GM18870 (cell line): ENCODE data around the gene MAGI3.
"Not testable (repeated sequence)": the region's sequence is repeated elsewhere in the genome, so short reads cannot be mapped to it uniquely, and the experiment has no call there.

Source experiments
- ATAC-seq: cut with Tn5 transposase; IDR thresholded peaks from one replicate; pipeline ENCODE4 v1.9.1; 2021; ENCODE audit warnings: moderate library complexity; ENCODE audit not compliant: unreplicated experiment

MAGI3 gene

DNA sequence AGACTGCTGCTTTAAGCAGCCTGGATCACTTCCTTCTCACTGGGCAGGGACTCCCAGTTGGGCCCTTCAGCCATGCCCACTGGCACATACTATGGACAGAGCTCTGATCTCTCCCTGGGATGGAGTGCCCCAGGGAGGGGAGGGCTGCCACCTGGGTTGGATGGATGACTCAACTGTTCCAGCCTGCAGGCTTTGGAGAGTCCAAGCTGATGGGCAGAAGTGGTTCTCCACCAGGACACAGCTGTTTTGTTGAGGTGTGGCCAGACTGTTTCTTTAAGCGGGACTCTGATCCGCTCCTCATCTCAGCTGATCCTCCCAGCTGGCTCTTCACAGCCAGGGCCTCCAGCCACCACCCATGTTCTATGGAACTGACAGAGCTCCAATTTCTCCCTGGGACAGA, 166.9 kb downstream of the MAGI3 start:
- ATAC-seq, result no peak

- ATAC-seq, result no peak
These were observed 175.3 kb downstream of the MAGI3 start for GRCh38 chr1:113565621-113566020.

DNA sequence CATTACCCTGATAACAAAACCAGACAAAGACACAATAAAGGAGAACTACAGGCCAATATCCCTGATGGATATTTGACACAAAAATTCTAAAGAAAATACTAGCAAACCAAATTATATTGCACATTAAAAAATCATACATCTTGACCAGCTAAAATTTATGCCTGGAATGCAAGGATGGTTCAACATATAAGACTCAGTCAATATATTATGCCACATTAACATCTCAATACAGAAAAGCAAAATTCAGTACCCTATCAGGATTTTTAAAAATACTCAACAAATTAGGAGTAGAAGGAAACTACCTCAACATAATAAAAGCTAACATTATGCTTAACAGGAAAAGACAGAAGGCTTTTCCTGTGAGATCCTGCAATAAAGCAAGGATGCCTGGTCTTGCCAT, 177.1 kb downstream of the MAGI3 start:
- ATAC-seq, result no peak

DNA sequence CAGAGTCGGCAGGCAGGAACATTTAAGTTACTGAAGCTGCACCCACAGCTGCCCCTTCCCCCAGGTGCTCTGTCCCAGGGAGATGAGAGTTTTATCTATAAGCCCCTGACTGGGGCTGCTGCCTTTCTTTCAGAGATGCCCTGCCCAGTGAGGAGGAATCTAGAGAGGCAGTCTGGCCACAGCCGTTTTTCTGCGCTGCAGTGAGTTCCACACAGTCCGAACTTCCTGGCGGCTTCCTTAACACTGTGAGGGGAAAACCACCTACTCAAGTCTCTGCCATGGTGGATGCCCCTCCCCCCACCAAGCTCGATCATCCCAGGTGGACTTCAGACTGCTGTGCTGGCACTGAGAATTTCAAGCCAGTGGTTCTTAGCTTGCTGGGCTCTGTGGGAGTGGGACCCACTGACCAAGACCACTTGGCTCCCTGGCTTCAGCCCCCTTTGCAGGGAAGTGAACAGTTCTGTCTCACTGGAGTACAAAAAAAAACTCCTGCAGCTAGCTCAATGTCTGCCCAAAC, 185.5 kb downstream of the MAGI3 start:
- not testable (repeated sequence) for ATAC-seq

DNA sequence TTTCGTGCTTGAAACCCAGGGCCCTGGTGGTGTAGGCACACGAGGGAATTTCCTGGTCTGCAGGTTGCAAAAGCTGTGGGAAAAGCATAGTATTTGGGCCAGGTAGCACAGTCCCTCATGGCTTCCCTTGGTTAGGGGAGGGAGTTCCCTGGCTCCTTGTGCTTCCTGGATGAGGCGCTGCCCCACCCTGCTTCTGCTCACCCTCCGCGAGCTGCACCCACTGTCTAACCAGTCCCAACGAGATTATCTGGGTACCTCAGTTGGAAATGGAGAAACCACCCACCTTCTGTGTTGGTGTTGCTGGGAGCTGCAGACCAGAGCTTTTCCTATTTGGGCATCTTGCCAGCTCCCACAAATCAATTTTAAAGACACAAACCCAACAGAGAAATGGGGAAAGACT, 186.0 kb downstream of the MAGI3 start:
- no peak for ATAC-seq

DNA sequence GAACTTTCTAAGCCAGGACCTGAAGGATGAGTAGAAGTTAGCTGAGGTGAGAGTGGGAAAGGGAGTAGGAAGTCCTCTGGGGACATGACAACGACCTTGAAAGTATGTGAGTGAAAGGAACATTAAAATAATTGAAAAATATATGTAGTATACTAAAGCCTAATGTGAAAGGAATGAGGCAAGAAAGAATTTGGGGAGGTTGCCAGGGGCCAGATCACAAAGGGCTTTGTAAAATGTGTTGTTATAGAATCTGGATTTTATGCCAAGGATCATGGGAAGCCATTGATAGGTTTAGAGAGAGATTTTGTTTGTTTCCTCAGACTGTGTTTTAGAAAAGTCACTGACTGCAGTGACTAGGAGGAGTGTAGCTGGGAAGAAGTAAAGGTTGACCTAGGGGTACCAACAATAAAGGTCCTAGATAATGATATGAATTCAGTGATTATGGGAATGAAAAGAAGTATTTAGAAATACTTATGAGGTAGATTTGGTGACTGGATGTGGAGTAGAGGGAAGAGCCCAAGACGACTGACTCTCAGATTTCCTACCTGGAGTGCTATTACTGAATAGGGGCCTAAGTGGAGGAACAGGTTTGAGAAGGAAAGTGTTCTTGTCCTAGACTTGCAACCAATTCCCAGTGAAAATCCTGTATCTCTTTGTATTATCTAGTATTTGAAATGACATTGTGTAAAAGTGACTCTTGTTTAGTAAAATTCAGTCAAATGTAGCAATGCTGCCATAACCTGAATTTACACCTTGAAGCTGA, 189.1 kb downstream of the MAGI3 start:
- no peak for ATAC-seq

DNA sequence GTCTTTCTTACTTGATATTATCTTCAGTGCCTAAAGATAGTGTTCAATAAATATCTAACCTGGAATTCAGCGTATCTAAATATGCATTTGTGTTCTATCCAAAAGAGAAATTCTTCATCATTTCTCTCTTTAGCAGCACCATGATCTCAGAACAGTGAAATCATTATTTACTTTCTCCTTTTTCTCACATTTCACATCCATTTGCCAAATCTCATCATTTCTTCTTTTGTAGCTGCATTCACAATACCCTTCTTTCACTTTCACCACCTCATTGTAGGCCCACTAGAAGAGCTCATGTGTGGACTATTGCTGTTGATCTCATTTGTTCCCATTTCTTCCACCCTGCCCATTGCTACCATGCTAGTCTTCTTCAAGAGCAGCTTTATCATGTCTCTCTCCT, 191.0 kb downstream of the MAGI3 start:
- no peak for ATAC-seq

DNA sequence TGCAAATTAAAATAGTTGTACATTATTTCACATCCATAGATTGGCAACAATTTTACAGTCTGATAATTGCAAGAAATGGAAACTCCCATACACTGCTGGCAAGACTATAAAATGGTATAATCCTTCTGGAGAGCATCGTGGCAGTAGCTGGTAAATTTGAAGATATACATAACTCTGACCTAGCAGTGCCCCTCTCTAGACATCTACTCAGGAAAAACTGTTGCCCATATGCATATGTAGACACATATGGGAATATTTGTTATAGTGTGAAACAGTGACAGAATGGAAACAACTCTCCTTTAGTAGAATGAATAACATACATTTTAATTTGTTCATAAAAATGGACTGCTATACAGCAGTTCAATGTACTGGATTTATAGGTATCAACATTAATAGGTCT, 191.8 kb downstream of the MAGI3 start:
- no peak for ATAC-seq

DNA sequence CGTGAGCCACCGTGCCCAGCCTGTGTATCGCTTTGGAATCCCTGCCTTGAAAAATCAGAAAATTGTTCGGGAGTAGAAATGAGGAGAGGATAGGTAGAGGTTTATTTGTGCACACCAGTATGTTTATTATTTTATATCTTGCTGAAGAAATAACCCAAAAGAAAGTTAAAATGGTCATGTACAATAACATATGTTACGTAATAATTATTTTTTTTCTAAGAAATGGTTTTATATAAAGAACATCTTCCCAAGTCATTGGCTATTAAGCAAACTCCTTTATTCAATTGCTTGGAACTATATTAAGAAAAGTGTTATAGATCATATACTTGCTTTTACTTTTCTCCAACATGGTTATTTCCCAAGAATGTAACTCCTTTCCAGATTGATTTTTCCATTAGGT, 197.2 kb downstream of the MAGI3 start:
- no peak for ATAC-seq

DNA sequence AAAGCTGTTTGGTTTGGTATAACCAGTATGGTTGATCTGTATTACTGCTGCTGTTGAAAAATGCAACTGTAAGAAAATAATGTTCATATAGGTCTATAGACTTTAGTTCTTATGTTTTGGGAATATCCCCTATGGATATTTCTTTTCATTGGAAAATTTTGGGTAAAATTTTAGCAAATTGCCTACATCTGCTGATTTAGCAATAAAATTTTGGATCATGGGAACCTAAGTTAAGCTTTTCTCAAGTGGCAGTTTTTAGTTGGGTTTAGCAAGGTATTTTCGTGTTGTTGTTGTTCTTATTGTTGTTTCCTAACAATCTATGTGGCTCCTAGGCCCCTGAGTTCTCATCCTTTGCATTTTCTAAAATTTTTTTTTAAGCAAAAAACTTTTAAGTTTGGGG, 201.9 kb downstream of the MAGI3 start:
- ATAC-seq, result no peak

GRCh38 chr1:113593550-113594297, 203.4 kb downstream of the MAGI3 start:
- ATAC-seq, result no peak

DNA sequence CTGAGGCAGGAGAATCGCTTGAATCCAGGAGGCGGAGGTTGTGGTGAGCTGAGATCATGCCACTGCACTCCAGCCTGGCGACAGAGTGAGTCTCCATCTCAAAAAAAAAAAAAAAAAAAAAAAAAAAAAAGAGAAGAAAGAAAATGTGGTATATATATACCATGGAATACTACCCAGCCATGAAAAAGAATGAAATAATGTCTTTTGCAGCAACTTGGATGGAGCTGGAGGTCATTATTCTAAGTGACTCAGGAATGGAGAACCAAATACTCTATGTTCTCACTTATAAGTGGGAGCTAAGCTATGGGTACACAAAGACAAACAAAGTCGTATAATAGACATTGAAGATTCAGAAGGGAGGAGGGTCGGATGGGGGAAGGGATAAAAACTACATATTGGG, 214.2 kb downstream of the MAGI3 start:
- ATAC-seq, result not testable (repeated sequence)

- no peak for ATAC-seq
These were observed 214.8 kb downstream of the MAGI3 start for GRCh38 chr1:113605146-113605545.

DNA sequence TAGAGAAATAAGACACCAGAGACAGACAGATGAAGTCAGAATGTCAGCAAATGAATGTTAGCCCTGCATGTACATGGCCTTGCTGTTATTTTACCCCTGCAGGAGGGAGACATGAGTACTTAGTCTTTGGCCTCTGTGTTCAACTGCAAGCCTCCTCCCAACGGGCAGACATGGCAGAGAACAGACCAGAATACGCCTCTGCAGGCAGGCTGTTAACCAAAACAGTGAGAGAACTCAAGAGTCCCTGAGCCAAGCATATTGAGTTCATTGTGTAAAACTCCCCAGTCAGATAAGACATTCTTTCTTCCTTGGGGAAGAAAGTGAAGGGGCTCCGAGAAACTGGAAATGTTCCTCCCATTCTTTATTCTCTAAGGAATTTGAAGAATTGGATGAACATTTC, 218.1 kb downstream of the MAGI3 start:
- ATAC-seq, result no peak

DNA sequence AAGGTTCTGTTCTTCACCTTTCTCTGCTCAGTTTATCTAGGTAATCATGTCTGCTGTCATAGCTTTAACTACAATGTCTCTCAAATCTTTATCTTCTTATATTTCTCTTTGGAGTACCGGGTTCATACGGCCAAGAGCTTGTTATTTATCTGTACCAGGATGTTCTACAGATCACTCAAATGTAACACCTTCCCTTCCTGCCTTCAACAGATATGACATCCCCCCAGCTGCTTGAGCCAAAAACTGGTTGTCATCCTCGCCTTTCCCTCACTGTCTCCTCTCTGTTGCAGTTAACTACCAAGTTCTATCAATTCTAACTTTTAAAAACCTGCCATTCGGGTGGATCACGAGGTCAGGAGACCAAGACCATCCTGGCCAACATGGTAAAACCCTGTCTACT, 220.1 kb downstream of the MAGI3 start:
- ATAC-seq, result no peak

- ATAC-seq, result no peak
These were observed 225.1 kb downstream of the MAGI3 start for GRCh38 chr1:113615425-113615824.

- no peak for ATAC-seq
These were observed 225.8 kb downstream of the MAGI3 start for GRCh38 chr1:113616156-113616555.

GRCh38 chr1:113617438-113618141, 227.3 kb downstream of the MAGI3 start:
- ATAC-seq, result no peak

- ATAC-seq, result no peak
These were observed 238.7 kb downstream of the MAGI3 start for GRCh38 chr1:113628997-113629396.

DNA sequence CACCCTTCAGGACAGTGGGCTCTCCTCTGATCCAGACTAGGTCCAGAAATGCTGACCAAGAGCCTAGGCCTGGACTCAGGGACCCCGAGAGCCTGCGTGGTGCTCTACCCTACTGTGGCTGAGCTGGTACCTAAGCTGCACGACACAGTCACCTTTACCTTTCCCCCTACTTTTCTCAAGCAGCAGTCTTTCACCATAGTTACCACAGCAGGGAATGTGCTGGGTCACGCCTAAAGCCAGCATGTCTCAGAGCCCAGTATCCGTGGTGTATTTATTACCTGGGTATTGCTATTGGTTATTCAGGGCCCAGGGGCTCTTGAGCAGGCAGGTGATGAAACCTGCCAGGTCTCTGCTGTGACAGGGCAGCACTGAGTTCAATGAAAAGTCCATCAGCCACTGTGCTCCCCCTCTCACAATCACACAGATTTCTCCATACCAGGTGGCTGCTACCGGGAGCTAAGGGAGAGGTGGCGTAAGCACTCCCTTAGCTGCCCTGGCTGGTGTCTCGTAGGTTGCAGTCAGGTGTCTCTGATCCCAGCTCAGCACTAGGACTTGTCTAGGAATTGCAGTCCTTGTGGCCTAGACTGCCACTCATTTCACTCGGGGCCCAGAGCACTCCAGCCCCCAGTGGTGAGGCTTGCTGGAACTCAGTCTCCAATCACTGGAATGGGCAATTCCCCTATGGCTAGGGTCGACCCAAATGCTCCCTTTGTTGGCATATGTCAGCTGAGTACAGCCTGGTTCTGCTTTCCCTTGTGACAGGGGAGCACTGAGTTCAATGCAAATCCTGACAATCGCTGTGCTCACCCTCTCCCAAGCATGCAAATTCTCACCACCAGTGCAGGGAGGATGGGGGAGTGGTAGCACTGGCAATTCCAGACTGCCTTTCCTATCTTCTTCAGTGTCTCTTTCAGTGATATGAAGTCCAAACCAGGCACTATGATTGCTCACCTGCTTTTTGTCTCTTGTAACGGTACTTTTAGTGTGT, 240.3 kb downstream of the MAGI3 start:
- ATAC-seq, result no peak
